Endothelial cell of umbilical vein (primary cell): ENCODE results near the gene NTF4. TPM values are rescaled to one million over a fixed set of nuclear protein-coding genes. Genes with fewer than 3 reads are reported as not detected.

ENCODE experiments used
- BruUV-seq: library from RNA; stranded (reverse); fragments of 400-500 nt; replicated peaks from 2 replicates; lab custom pipeline; 2021; lab: Mats Ljungman, UMichigan
- CTCF ChIA-PET: fragments of 300-600, 350-600 bp; sonication (Branson Sonifier 250); formaldehyde crosslinking; loops from one replicate; lab custom pipeline; 2021; ENCODE audit warnings: antibody characterized with exemption, inconsistent platforms; lab: Charles Lee
- POLR2A ChIA-PET: fragments of 300-600, 350-600 bp; sonication (Branson Sonifier 250); formaldehyde crosslinking; loops from one replicate; lab custom pipeline; 2021; ENCODE audit warnings: antibody characterized with exemption, inconsistent platforms; lab: Charles Lee
- DNase-seq: peaks from one replicate; pipeline ENCODE4 v3.0.0-alpha.2; 2011; ENCODE audit warnings: low read depth, low spot score
- FAIRE-seq: peaks from 2 replicates; lab custom pipeline; 2011; peaks lifted over from hg19 to GRCh38; lab: Jason Lieb, UNC
- H2AFZ ChIP-seq: 2 replicates; pipeline ENCODE4 v1.6.0; 2012; ENCODE audit warnings: low read depth, low read length, control low read depth, inconsistent platforms
- H3K27ac ChIP-seq: 2 replicates; pipeline ENCODE4 v1.5.1; 2011; ENCODE audit warnings: low read depth, mild to moderate bottlenecking, control low read depth, low read length, moderate library complexity; ENCODE audit not compliant: insufficient read depth
- H3K27me3 ChIP-seq, 2 experiments: 2 replicates each; pipeline versions ENCODE4 v1.6.0 to v1.6.1; 2011; ENCODE audit warnings: low read length in 2 of 2, mixed read lengths in 1 of 2; ENCODE audit not compliant: control insufficient read depth in 2 of 2, insufficient read depth in 2 of 2
- H3K36me3 ChIP-seq, 2 experiments: 2 replicates in 1 of 2; 3 replicates in 1 of 2; pipeline ENCODE4 v1.5.1; 2011; ENCODE audit warnings: low read length in 2 of 2, mild to moderate bottlenecking in 1 of 2, moderate library complexity in 1 of 2; ENCODE audit not compliant: control insufficient read depth in 2 of 2, insufficient read depth in 2 of 2; ENCODE audit errors: extremely low read depth in 1 of 2
- H3K4me1 ChIP-seq: 3 replicates; pipeline ENCODE4 v1.5.1; 2011; ENCODE audit warnings: mild to moderate bottlenecking, low read length; ENCODE audit not compliant: control insufficient read depth, insufficient read depth; ENCODE audit errors: extremely low read depth
- H3K4me2 ChIP-seq: 2 replicates; pipeline ENCODE4 v1.6.1; 2011; ENCODE audit warnings: low read length, control low read depth, mixed read lengths; ENCODE audit not compliant: insufficient read depth
- H3K4me3 ChIP-seq, 3 experiments: fragments of 200-600 bp in 1 of 3; sonication (generic), shearing (Covaris generic) in 1 of 3; replicated peaks in 1 of 3; 2 replicates each; pipeline ENCODE4 v1.5.1; 2011 to 2016; ENCODE audit warnings: control low read depth in 3 of 3, low read length in 3 of 3, mild to moderate bottlenecking in 2 of 3, inconsistent platforms in 1 of 3, low read depth in 1 of 3, moderate library complexity in 1 of 3; ENCODE audit not compliant: insufficient read depth in 1 of 3
- H3K79me2 ChIP-seq: 2 replicates; pipeline ENCODE4 v1.6.0; 2012; ENCODE audit warnings: low read length, inconsistent platforms; ENCODE audit not compliant: control insufficient read depth, insufficient read depth
- H3K9ac ChIP-seq: replicated peaks from 2 replicates; pipeline ENCODE3; 2011; ENCODE audit warnings: low read length, control low read depth; ENCODE audit not compliant: insufficient read depth; ENCODE audit errors: extremely low read depth
- H3K9me1 ChIP-seq: replicated peaks from 3 replicates; pipeline ENCODE4 v1.6.0; 2011; ENCODE audit warnings: mild to moderate bottlenecking, low read length; ENCODE audit not compliant: control insufficient read depth, insufficient read depth; ENCODE audit errors: extremely low read depth
- H3K9me3 ChIP-seq: replicated peaks from 2 replicates; pipeline ENCODE4 v1.5.1; 2012; ENCODE audit warnings: low read length, inconsistent platforms; ENCODE audit not compliant: control insufficient read depth, insufficient read depth
- H4K20me1 ChIP-seq: replicated peaks from 2 replicates; pipeline ENCODE3; 2011; ENCODE audit warnings: mild to moderate bottlenecking, low read length; ENCODE audit not compliant: control insufficient read depth, insufficient read depth; ENCODE audit errors: extremely low read depth
- EZH2 ChIP-seq: IDR thresholded peaks from 2 replicates; pipeline ENCODE4 v1.6.1; 2012; ENCODE audit warnings: borderline replicate concordance, low read depth, mild to moderate bottlenecking, moderate library complexity, low read length, inconsistent platforms; ENCODE audit not compliant: severe bottlenecking
- MAX ChIP-seq: IDR thresholded peaks from 2 replicates; pipeline ENCODE4 v1.6.1; 2011; ENCODE audit not compliant: insufficient read depth, insufficient read length
- dilution Hi-C: fragments of 300-500 bp; cut with MboI; formaldehyde crosslinking; loops from one replicate; pipeline ENCODE4 v1.15.0; 2019; ENCODE audit warnings: low sequenced_read_pairs; ENCODE audit not compliant: extremely low pct_ligation_motif_present
- intact Hi-C: fragments of 100-400 bp; cut with micrococcal nuclease; formaldehyde crosslinking; loops from one replicate; pipeline ENCODE4 v1.10.0; 2022
- polyA plus RNA-seq, 4 experiments: library from polyadenylated mRNA; depleted of rRNA in 3 of 4; stranded (reverse) in 3 of 4; unstranded in 1 of 4; fragments of >200 nt; gene quantifications; 2 replicates each; pipeline versions ENCODE4 v1.2.1 to v1.2.3, GENCODE V29; 2011 to 2012; ENCODE audit warnings: missing spikeins in 1 of 4
- total RNA-seq: library from RNA; stranded (reverse); gene quantifications from 2 replicates; pipeline ENCODE4 v1.2.3, GENCODE V29; 2021
- TF ChIP-seq, protein P1 (sequence below), 2 donors: IDR thresholded peaks; 1 replicate in 1 of 2; 2 replicates in 1 of 2; pipeline ENCODE4 v1.5.1; 2011; ENCODE audit warnings: low read length in 2 of 2, mild to moderate bottlenecking in 2 of 2, moderate library complexity in 2 of 2, control low read depth in 1 of 2, inconsistent platforms in 1 of 2, low read depth in 1 of 2; ENCODE audit not compliant: insufficient read depth in 1 of 2; ENCODE audit errors: extremely low read depth in 1 of 2

The NTF4 gene
- total and polyA plus RNA-seq, 2 donors (not counting 3 experiments of a cell fraction or from before 2014, with no cell fraction given), result not detected

DNA sequence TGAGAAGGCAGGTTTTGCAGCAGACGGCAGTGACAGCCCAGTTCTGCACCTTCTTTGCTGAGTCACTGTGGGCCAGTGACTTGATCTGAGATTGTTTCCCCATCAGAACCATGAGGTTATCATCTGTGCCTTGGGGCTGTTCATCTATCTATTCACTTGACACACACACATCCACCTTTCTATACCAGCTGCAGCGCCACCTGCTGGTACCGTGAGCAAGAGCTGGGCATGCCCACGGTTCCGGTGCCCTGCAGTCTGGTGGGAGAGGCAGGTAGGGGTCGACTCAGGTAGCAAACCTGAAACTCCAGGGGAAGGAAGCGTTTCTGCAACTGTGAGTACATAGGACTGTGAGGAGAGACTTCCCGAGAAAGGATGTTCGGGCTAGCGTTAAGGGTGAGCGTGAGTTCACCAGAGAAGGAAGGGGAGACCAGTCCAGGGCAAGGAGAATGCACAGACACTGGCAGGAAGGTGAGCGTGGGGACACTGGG, 42.1 kb upstream of the NTF4 start:
- POLR2A ChIA-PET, result no interaction called here
- H3K4me1 ChIP-seq, result no peaks in the 10 kb centered on the region
- no peaks in the 10 kb centered on the region for H3K9me3 ChIP-seq
- no TSS peak for BruUV-seq
- no peak overlapping the region for H3K9ac ChIP-seq
- dilution Hi-C loops, result no loop called here
- DNase-seq (peak; percentile 45), FAIRE-seq (peak; percentile 77)
- no peak overlapping the region for H3K4me2 ChIP-seq
- H3K36me3 ChIP-seq, result peaks cover 26 to 62% of the 10 kb centered on the region in 2 experiments
- intact Hi-C loops, result loop anchor here (1.0 kb wide), 1 partner anchor 9 kb away; no protein-coding TSS in a partner anchor
- no peaks in the 10 kb centered on the region for H3K9me1 ChIP-seq
- CTCF ChIA-PET, result interaction anchor here (0.5 to 2.8 kb wide), 24 partner anchors 9 to 118 kb away, joined by 3 to 44 read pairs (median 5); partner anchors contain the start of genes GYS1, LIN7B and RUVBL2
- H3K79me2 ChIP-seq, result no peaks in the 10 kb centered on the region
- H3K4me3 ChIP-seq, result no peak overlapping the region
- TF ChIP-seq EZH2, result no peak
- no peak for TF ChIP-seq MAX
- TF ChIP-seq, protein P1, sequence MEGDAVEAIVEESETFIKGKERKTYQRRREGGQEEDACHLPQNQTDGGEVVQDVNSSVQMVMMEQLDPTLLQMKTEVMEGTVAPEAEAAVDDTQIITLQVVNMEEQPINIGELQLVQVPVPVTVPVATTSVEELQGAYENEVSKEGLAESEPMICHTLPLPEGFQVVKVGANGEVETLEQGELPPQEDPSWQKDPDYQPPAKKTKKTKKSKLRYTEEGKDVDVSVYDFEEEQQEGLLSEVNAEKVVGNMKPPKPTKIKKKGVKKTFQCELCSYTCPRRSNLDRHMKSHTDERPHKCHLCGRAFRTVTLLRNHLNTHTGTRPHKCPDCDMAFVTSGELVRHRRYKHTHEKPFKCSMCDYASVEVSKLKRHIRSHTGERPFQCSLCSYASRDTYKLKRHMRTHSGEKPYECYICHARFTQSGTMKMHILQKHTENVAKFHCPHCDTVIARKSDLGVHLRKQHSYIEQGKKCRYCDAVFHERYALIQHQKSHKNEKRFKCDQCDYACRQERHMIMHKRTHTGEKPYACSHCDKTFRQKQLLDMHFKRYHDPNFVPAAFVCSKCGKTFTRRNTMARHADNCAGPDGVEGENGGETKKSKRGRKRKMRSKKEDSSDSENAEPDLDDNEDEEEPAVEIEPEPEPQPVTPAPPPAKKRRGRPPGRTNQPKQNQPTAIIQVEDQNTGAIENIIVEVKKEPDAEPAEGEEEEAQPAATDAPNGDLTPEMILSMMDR (IDR thresholded peaks at IDR 0.05; ENCODE audit: extremely low read depth in 1 of 2, insufficient read depth in 1 of 2, low read depth in 1 of 2, low read length in 2 of 2), result peak; percentile 82 to 84
- H4K20me1 ChIP-seq, result no peaks in the 10 kb centered on the region
- no peaks in the 10 kb centered on the region for H3K27me3 ChIP-seq
- no peak overlapping the region for H2AFZ ChIP-seq
- H3K27ac ChIP-seq, result no peak overlapping the region
